ENCODE results near the gene TMEM185B. TPM values are rescaled to one million over a fixed set of nuclear protein-coding genes. Genes with fewer than 3 reads are reported as not detected.

TMEM185B gene
- total RNA-seq, 1 donor from 2014 or later, result 31.8 TPM

GRCh38 chr2:120250640-120251039 is 27.4 kb upstream of the TMEM185B start:
- Histone ChIP-seq H3K9me3 (no peaks in the 10 kb centered on the region), H3K4me3 (no peak overlapping the region), H3K27ac (no peak overlapping the region), H3K36me3 (no peaks in the 10 kb centered on the region), H3K4me1 (no peaks in the 10 kb centered on the region), H3K27me3 (no peaks in the 10 kb centered on the region)
- intact Hi-C loops (cut with DNase I), result loop anchor here (5.0 to 10.0 kb wide), 6 partner anchors 222 to 1487 kb away; partner anchors contain the start of genes C2orf76, CLASP1, DBI and EPB41L5
- DNase-seq (ENCODE audit: low spot score in 2 of 2), result no peak
- TF ChIP-seq CTCF (IDR thresholded peaks at IDR 0.05), result no peak

GRCh38 chr2:120247851-120248250 is 24.7 kb upstream of the TMEM185B start:
- Histone ChIP-seq H3K27ac (no peak overlapping the region), H3K4me3 (no peak overlapping the region), H3K36me3 (no peaks in the 10 kb centered on the region), H3K9me3 (no peaks in the 10 kb centered on the region), H3K4me1 (no peaks in the 10 kb centered on the region), H3K27me3 (no peaks in the 10 kb centered on the region)
- intact Hi-C loops (cut with DNase I), result no loop called here
- no peak for TF ChIP-seq CTCF (IDR thresholded peaks at IDR 0.05)
- no peak for DNase-seq (ENCODE audit: low spot score in 2 of 2)

- no peak overlapping the region for H3K4me3 ChIP-seq
- intact Hi-C loops (cut with DNase I), result no loop called here
- no peaks in the 10 kb centered on the region for H3K27me3 ChIP-seq
- H3K27ac ChIP-seq, result no peak overlapping the region
- no peaks in the 10 kb centered on the region for H3K36me3 ChIP-seq
- no peak for TF ChIP-seq CTCF (IDR thresholded peaks at IDR 0.05)
- DNase-seq (ENCODE audit: low spot score in 2 of 2), result no peak
- H3K9me3 ChIP-seq, result no peaks in the 10 kb centered on the region
- no peaks in the 10 kb centered on the region for H3K4me1 ChIP-seq
Observed at GRCh38 chr2:120246546-120247300, 23.5 kb upstream of the TMEM185B start.

- H3K9me3 ChIP-seq, result no peaks in the 10 kb centered on the region
- intact Hi-C loops (cut with DNase I), result no loop called here
- TF ChIP-seq CTCF (IDR thresholded peaks at IDR 0.05), result no peak
- no peaks in the 10 kb centered on the region for H3K27me3 ChIP-seq
- no peak for DNase-seq (ENCODE audit: low spot score in 2 of 2)
- H3K4me3 ChIP-seq, result no peak overlapping the region
- H3K27ac ChIP-seq, result no peak overlapping the region
- no peaks in the 10 kb centered on the region for H3K4me1 ChIP-seq
- H3K36me3 ChIP-seq, result no peaks in the 10 kb centered on the region
Observed at GRCh38 chr2:120245520-120246332, 22.5 kb upstream of the TMEM185B start.

- DNase-seq (ENCODE audit: low spot score in 2 of 2), result no peak
- no peak overlapping the region for H3K4me3 ChIP-seq
- no peak for TF ChIP-seq CTCF (IDR thresholded peaks at IDR 0.05)
- intact Hi-C loops (cut with DNase I), result no loop called here
- peaks cover 0 to 1% of the 10 kb centered on the region in 2 donors for H3K4me1 ChIP-seq
- no peaks in the 10 kb centered on the region for H3K27me3 ChIP-seq
- H3K9me3 ChIP-seq, result no peaks in the 10 kb centered on the region
- H3K36me3 ChIP-seq, result no peaks in the 10 kb centered on the region
- H3K27ac ChIP-seq, result no peak overlapping the region
Observed at GRCh38 chr2:120244656-120245519, 21.7 kb upstream of the TMEM185B start.
